H9 (cell line): ENCODE results near the gene TBC1D20. TPM values are rescaled to one million over a fixed set of nuclear protein-coding genes. Genes with fewer than 3 reads are reported as not detected.

ENCODE experiments used
- DNase-seq: peaks from one replicate; pipeline ENCODE4 v3.0.0-alpha.2; 2017
- H2AFZ ChIP-seq: one replicate; pipeline ENCODE4 v1.6.1; 2013; ENCODE audit warnings: mild to moderate bottlenecking, low read length, control low read depth, moderate library complexity
- H2AK5ac ChIP-seq: 2 replicates; pipeline ENCODE4 v1.6.1; 2013; ENCODE audit warnings: low read length, control low read depth, mixed read lengths; ENCODE audit not compliant: insufficient read length
- H2BK120ac ChIP-seq: one replicate; pipeline ENCODE4 v1.6.1; 2013; ENCODE audit warnings: low read depth, mild to moderate bottlenecking, low read length, control low read depth, inconsistent platforms; ENCODE audit not compliant: poor library complexity, severe bottlenecking
- H2BK12ac ChIP-seq: 2 replicates; pipeline ENCODE4 v1.6.1; 2013; ENCODE audit warnings: low read length, control low read depth, mixed read lengths, low read depth; ENCODE audit not compliant: insufficient read length
- H2BK15ac ChIP-seq: 2 replicates; pipeline ENCODE4 v1.6.1; 2013; ENCODE audit warnings: low read depth, low read length, control low read depth
- H2BK20ac ChIP-seq: one replicate; pipeline ENCODE4 v1.6.1; 2013; ENCODE audit warnings: low read depth, mild to moderate bottlenecking, low read length, control low read depth, inconsistent platforms; ENCODE audit not compliant: poor library complexity, severe bottlenecking
- H2BK5ac ChIP-seq: 2 replicates; pipeline ENCODE4 v1.6.1; 2013; ENCODE audit warnings: low read length, control low read depth, mixed read lengths; ENCODE audit not compliant: insufficient read length
- H3K14ac ChIP-seq: 2 replicates; pipeline ENCODE4 v1.6.1; 2013; ENCODE audit warnings: low read length, control low read depth; ENCODE audit not compliant: insufficient read depth
- H3K18ac ChIP-seq: 2 replicates; pipeline ENCODE4 v1.6.1; 2013; ENCODE audit warnings: low read depth, mild to moderate bottlenecking, mixed read lengths, low read length, control low read depth; ENCODE audit not compliant: insufficient read length
- H3K23ac ChIP-seq: 2 replicates; pipeline ENCODE4 v1.6.1; 2013; ENCODE audit warnings: low read length, control low read depth, mixed read lengths, low read depth; ENCODE audit not compliant: insufficient read length
- H3K23me2 ChIP-seq: 2 replicates; pipeline ENCODE4 v1.6.1; 2013; ENCODE audit warnings: low read depth, mild to moderate bottlenecking, mixed read lengths, low read length, control low read depth; ENCODE audit not compliant: insufficient read length, poor library complexity, severe bottlenecking
- H3K27ac ChIP-seq: 2 replicates; pipeline ENCODE4 v1.5.1; 2013; ENCODE audit warnings: low read length, control low read depth, mixed read lengths, low read depth; ENCODE audit not compliant: insufficient read length
- H3K27me3 ChIP-seq: 2 replicates; pipeline ENCODE4 v1.6.1; 2013; ENCODE audit warnings: low read length, control low read depth, inconsistent platforms; ENCODE audit not compliant: insufficient read depth
- H3K4ac ChIP-seq: 2 replicates; pipeline ENCODE4 v1.6.1; 2013; ENCODE audit warnings: low read depth, mild to moderate bottlenecking, control low read depth, inconsistent platforms, low read length, moderate library complexity
- H3K4me1 ChIP-seq: 2 replicates; pipeline ENCODE4 v1.6.1; 2013; ENCODE audit warnings: low read length, control low read depth, inconsistent platforms; ENCODE audit not compliant: insufficient read depth
- H3K4me2 ChIP-seq: 2 replicates; pipeline ENCODE4 v1.6.1; 2013; ENCODE audit warnings: low read length, control low read depth, mixed read lengths; ENCODE audit not compliant: insufficient read length, insufficient read depth
- H3K56ac ChIP-seq: 2 replicates; pipeline ENCODE4 v1.6.1; 2013; ENCODE audit warnings: low read depth, mild to moderate bottlenecking, mixed read lengths, low read length, control low read depth; ENCODE audit not compliant: insufficient read length
- H3K79me1 ChIP-seq: 2 replicates; pipeline ENCODE4 v1.6.1; 2013; ENCODE audit warnings: low read depth, mild to moderate bottlenecking, moderate library complexity, low read length, control low read depth, inconsistent platforms; ENCODE audit not compliant: insufficient read depth, poor library complexity, severe bottlenecking
- H3K79me2 ChIP-seq: 2 replicates; pipeline ENCODE4 v1.6.1; 2013; ENCODE audit warnings: low read length, control low read depth, inconsistent platforms; ENCODE audit not compliant: insufficient read depth
- H3K9ac ChIP-seq: 2 replicates; pipeline ENCODE4 v1.6.1; 2013; ENCODE audit warnings: low read length, control low read depth, mixed read lengths; ENCODE audit not compliant: insufficient read length; ENCODE audit errors: extremely low read depth
- H3K9me3 ChIP-seq: one replicate; pipeline ENCODE4 v1.6.1; 2013; ENCODE audit warnings: low read depth, low read length, inconsistent platforms; ENCODE audit not compliant: control insufficient read depth
- H3T11ph ChIP-seq: one replicate; pipeline ENCODE4 v1.6.1; 2013; ENCODE audit warnings: mild to moderate bottlenecking, low read length, control low read depth, inconsistent platforms
- H4K20me1 ChIP-seq: one replicate; pipeline ENCODE4 v1.6.1; 2013; ENCODE audit not compliant: control insufficient read depth, insufficient read length, insufficient read depth
- H4K5ac ChIP-seq: 2 replicates; pipeline ENCODE4 v1.6.1; 2013; ENCODE audit warnings: low read depth, mild to moderate bottlenecking, mixed read lengths, low read length, control low read depth; ENCODE audit not compliant: insufficient read length
- H4K8ac ChIP-seq: replicated peaks from 2 replicates; pipeline ENCODE4 v1.6.1; 2013; ENCODE audit warnings: low read length, control low read depth, mixed read lengths, low read depth; ENCODE audit not compliant: insufficient read length
- H4K91ac ChIP-seq: 2 replicates; pipeline ENCODE4 v1.6.1; 2013; ENCODE audit warnings: low read depth, mild to moderate bottlenecking, moderate library complexity, mixed read lengths, low read length, control low read depth; ENCODE audit not compliant: insufficient read length
- H3K27ac Mint-ChIP-seq, 3 experiments: 2 replicates in 2 of 3; 3 replicates in 1 of 3; pipeline ENCODE4 v1.8.0; 2020 to 2021; ENCODE audit warnings: mixed read lengths in 3 of 3, mild to moderate bottlenecking in 1 of 3, moderate library complexity in 1 of 3
- H3K27me3 Mint-ChIP-seq: 2 replicates; pipeline ENCODE4 v1.8.0; 2021; ENCODE audit warnings: low read depth, mild to moderate bottlenecking, moderate library complexity, mixed read lengths
- H3K36me3 Mint-ChIP-seq, 3 experiments: 2 replicates in 2 of 3; 3 replicates in 1 of 3; pipeline ENCODE4 v1.8.0; 2020 to 2021; ENCODE audit warnings: low read depth in 3 of 3, mixed read lengths in 3 of 3; ENCODE audit not compliant: insufficient read depth in 1 of 3
- H3K4me1 Mint-ChIP-seq, 2 experiments: 2 replicates each; pipeline ENCODE4 v1.8.0; 2020; ENCODE audit warnings: mixed read lengths in 2 of 2
- H3K4me3 Mint-ChIP-seq, 2 experiments: 2 replicates in 1 of 2; 3 replicates in 1 of 2; pipeline ENCODE4 v1.8.0; 2020 to 2021; ENCODE audit warnings: mild to moderate bottlenecking in 2 of 2, mixed read lengths in 2 of 2, moderate library complexity in 1 of 2
- H3K9me3 Mint-ChIP-seq, 2 experiments: 2 replicates in 1 of 2; 3 replicates in 1 of 2; pipeline ENCODE4 v1.8.0; 2020; ENCODE audit warnings: mild to moderate bottlenecking in 2 of 2, mixed read lengths in 2 of 2, moderate library complexity in 1 of 2
- WGBS: extraction: QIAGEN DNeasy Blood & Tissue Kit; methylation state at CpG from one replicate; pipeline ENCODE4 v1.1.7; 2013; ENCODE audit warnings: missing lambda C conversion rate, low lambda C conversion rate, mixed read lengths; ENCODE audit not compliant: insufficient read length; ENCODE audit errors: extremely low coverage; 5-methylcytosine and 5-hydroxymethylcytosine counted together
- total RNA-seq: library from RNA; stranded (reverse); gene quantifications from 2 replicates; pipeline ENCODE4 v1.2.1, GENCODE V29; 2021
- TF ChIP-seq, protein P1 (sequence below): fragments of 200-600 bp; sonication (generic); conservative IDR thresholded peaks from 3 replicates; pipeline ENCODE4 v1.8.0; 2021; ENCODE audit warnings: antibody characterized with exemption, mild to moderate bottlenecking

The TBC1D20 gene
- total RNA-seq, 1 experiment from 2014 or later, result 17.9 TPM

DNA sequence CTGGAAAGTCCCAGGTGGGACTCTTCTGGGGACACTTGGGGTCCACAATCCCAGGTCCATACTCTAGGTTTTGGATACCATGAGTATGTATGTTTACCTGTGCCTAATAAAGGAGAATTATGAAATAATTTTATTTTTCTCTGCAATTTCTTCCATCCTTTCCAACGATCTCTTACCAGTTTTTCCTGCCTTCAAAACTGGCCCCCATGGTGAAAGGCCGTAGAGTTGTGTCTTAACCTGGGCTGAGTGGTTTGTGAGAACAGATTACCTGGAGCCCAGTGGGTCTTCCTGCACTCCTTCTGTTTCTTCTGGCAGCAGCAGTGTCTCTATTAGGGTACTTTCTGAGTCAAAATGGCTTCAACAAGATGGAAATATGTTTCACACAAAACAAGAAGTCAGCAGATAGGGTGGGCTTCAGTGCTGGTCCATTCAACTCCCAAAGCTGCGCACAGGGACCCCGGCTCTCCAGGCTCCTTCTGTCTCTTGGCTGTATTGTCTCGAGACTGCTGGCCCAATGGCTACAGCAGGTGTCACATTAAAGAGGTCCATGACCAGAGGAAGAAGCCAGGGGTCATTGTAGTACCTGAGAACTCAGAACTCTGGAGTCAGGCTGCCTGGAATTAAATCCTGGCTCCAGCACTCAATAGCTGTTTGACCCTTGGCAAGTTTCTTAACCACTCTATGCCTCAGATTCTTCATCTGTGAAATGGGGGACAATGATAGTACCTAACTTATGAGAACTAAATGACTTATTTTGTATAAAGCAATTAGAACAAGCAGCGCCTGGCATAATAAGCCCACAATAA, 64.7 kb downstream of the TBC1D20 start:
- H3K4me2 ChIP-seq, result no peak overlapping the region
- no peaks in the 10 kb centered on the region for H4K20me1 ChIP-seq
- no peaks in the 10 kb centered on the region for H3K9me3 ChIP-seq
- no peaks in the 10 kb centered on the region for H3K27me3 ChIP-seq
- H3K27ac ChIP-seq, result no peak overlapping the region
- H2BK5ac ChIP-seq, result no peak overlapping the region
- H3K14ac ChIP-seq, result no peak overlapping the region
- H3K4me1 ChIP-seq, result peaks cover 5% of the 10 kb centered on the region; the same call in 1 of the 2 replicates
- no peak overlapping the region for H4K8ac ChIP-seq
- H3K27ac Mint-ChIP-seq, result no peak overlapping the region
- H3K27me3 Mint-ChIP-seq, result no peaks in the 10 kb centered on the region
- no peak overlapping the region for H3K56ac ChIP-seq
- no peaks in the 10 kb centered on the region for H3K9me3 Mint-ChIP-seq
- no peak overlapping the region for H4K5ac ChIP-seq
- DNase-seq, result no peak
- H3K23me2 ChIP-seq, result no peaks in the 10 kb centered on the region
- no peaks in the 10 kb centered on the region for H3K79me2 ChIP-seq
- no peak overlapping the region for H2AK5ac ChIP-seq
- no peak overlapping the region for H3T11ph ChIP-seq
- H2BK120ac ChIP-seq, result no peak overlapping the region
- WGBS, result no CpG with 5 or more reads among the region's 6 CpGs
- H3K18ac ChIP-seq, result no peak overlapping the region
- no peak overlapping the region for H2AFZ ChIP-seq
- H3K4ac ChIP-seq, result no peak overlapping the region
- H3K79me1 ChIP-seq, result no peaks in the 10 kb centered on the region
- H3K4me3 Mint-ChIP-seq, result no peak overlapping the region
- no peak overlapping the region for H2BK15ac ChIP-seq
- peaks cover 16% of the 10 kb centered on the region in 2 experiments for H3K4me1 Mint-ChIP-seq
- H3K36me3 Mint-ChIP-seq, result peaks cover 0 to 31% (median 10%) of the 10 kb centered on the region in 3 experiments; a peak in 4 of 7 replicates
- H4K91ac ChIP-seq, result no peak overlapping the region
- H3K9ac ChIP-seq, result no peak overlapping the region
- H2BK12ac ChIP-seq, result no peak overlapping the region
- no peak overlapping the region for H3K23ac ChIP-seq
- H2BK20ac ChIP-seq, result no peak overlapping the region
- TF ChIP-seq, protein P1, sequence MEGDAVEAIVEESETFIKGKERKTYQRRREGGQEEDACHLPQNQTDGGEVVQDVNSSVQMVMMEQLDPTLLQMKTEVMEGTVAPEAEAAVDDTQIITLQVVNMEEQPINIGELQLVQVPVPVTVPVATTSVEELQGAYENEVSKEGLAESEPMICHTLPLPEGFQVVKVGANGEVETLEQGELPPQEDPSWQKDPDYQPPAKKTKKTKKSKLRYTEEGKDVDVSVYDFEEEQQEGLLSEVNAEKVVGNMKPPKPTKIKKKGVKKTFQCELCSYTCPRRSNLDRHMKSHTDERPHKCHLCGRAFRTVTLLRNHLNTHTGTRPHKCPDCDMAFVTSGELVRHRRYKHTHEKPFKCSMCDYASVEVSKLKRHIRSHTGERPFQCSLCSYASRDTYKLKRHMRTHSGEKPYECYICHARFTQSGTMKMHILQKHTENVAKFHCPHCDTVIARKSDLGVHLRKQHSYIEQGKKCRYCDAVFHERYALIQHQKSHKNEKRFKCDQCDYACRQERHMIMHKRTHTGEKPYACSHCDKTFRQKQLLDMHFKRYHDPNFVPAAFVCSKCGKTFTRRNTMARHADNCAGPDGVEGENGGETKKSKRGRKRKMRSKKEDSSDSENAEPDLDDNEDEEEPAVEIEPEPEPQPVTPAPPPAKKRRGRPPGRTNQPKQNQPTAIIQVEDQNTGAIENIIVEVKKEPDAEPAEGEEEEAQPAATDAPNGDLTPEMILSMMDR, result no peak
